Measurements from ENCODE around the gene MYH14.

Gene MYH14

GRCh38 chr19:50300814-50301606 lies 97.6 kb downstream of the MYH14 start:
- no peak for TF ChIP-seq CTCF (IDR thresholded peaks at IDR 0.05; ENCODE audit: low read depth, low read length, poor library complexity, severe bottlenecking)
- TF ChIP-seq EZH2phosphoT487 (IDR thresholded peaks at IDR 0.05; ENCODE audit: borderline replicate concordance, low read length): no peak
- Histone ChIP-seq H3K4me2 (ENCODE audit: low read length) (no peak overlapping the region), H3K9me2 (replicated peaks; ENCODE audit: control insufficient read depth, low read length) (no peaks in the 10 kb centered on the region)

DNA sequence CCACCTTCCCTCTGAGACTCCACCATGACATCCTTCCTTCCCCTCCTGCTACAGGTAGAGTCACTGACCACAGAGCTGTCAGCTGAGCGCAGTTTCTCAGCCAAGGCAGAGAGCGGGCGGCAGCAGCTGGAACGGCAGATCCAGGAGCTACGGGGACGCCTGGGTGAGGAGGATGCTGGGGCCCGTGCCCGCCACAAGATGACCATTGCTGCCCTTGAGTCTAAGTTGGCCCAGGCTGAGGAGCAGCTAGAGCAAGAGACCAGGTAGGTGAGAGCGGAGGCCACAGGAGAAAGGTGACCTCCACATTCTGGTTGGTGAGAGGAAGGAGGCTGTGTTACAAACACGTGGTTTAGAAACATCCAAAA lies 98.2 kb downstream of the MYH14 start:
- no peaks in the 10 kb centered on the region for H3K79me2 ChIP-seq (ENCODE audit: control insufficient read depth, low read length)
- H3K4me2 ChIP-seq (ENCODE audit: low read length): no peak overlapping the region

More at GRCh38 chr19:50300814-50301606, 97.6 kb downstream of the MYH14 start:
- Histone ChIP-seq H3K4me1 (ENCODE audit: control insufficient read depth, low read length) (peaks cover 7% of the 10 kb centered on the region), H3K9me3 (ENCODE audit: control insufficient read depth, insufficient read depth, low read length) (no peaks in the 10 kb centered on the region), H3K36me3 (ENCODE audit: control insufficient read depth, low read length) (no peaks in the 10 kb centered on the region), H3K4me3 (ENCODE audit: low read length) (no peak overlapping the region), H3K27me3 (ENCODE audit: control insufficient read depth, low read length) (peaks cover 14% of the 10 kb centered on the region), H4K20me1 (ENCODE audit: control insufficient read depth, insufficient read depth, low read depth, low read length) (no peaks in the 10 kb centered on the region), H3F3A (ENCODE audit: control insufficient read depth, insufficient read depth) (no peaks in the 10 kb centered on the region), H3K27ac (ENCODE audit: low read depth, low read length) (no peak overlapping the region), H3K79me2 (ENCODE audit: control insufficient read depth, low read length) (no peaks in the 10 kb centered on the region)

GRCh38 chr19:50303558-50303957 lies 100.1 kb downstream of the MYH14 start:
- no peak for TF ChIP-seq EZH2phosphoT487 (IDR thresholded peaks at IDR 0.05; ENCODE audit: borderline replicate concordance, low read length)
- Histone ChIP-seq H3K9me2 (replicated peaks; ENCODE audit: control insufficient read depth, low read length) (no peaks in the 10 kb centered on the region), H4K20me1 (ENCODE audit: control insufficient read depth, insufficient read depth, low read depth, low read length) (no peaks in the 10 kb centered on the region; the same call in 1 of the 2 replicates), H3K79me2 (ENCODE audit: control insufficient read depth, low read length) (no peaks in the 10 kb centered on the region), H3K27ac (ENCODE audit: low read depth, low read length) (no peak overlapping the region), H3K9me3 (ENCODE audit: control insufficient read depth, insufficient read depth, low read length) (no peaks in the 10 kb centered on the region), H3K4me2 (ENCODE audit: low read length) (no peak overlapping the region), H3K4me3 (ENCODE audit: low read length) (no peak overlapping the region), H3K36me3 (ENCODE audit: control insufficient read depth, low read length) (no peaks in the 10 kb centered on the region), H3K27me3 (ENCODE audit: control insufficient read depth, low read length) (peaks cover 26% of the 10 kb centered on the region), H3F3A (ENCODE audit: control insufficient read depth, insufficient read depth) (no peaks in the 10 kb centered on the region), H3K4me1 (ENCODE audit: control insufficient read depth, low read length) (no peaks in the 10 kb centered on the region)

More for the DNA sequence above, 98.2 kb downstream of the MYH14 start:
- Histone ChIP-seq H3K36me3 (ENCODE audit: control insufficient read depth, low read length) (no peaks in the 10 kb centered on the region), H3K4me3 (ENCODE audit: low read length) (no peak overlapping the region), H3K9me3 (ENCODE audit: control insufficient read depth, insufficient read depth, low read length) (no peaks in the 10 kb centered on the region), H3K27ac (ENCODE audit: low read depth, low read length) (no peak overlapping the region), H3K9me2 (replicated peaks; ENCODE audit: control insufficient read depth, low read length) (no peaks in the 10 kb centered on the region), H3K4me1 (ENCODE audit: control insufficient read depth, low read length) (peaks cover 7% of the 10 kb centered on the region), H3K27me3 (ENCODE audit: control insufficient read depth, low read length) (peaks cover 14% of the 10 kb centered on the region), H3F3A (ENCODE audit: control insufficient read depth, insufficient read depth) (no peaks in the 10 kb centered on the region), H4K20me1 (ENCODE audit: control insufficient read depth, insufficient read depth, low read depth, low read length) (no peaks in the 10 kb centered on the region)
- TF ChIP-seq CTCF (IDR thresholded peaks at IDR 0.05; ENCODE audit: low read depth, low read length, poor library complexity, severe bottlenecking): no peak
- TF ChIP-seq EZH2phosphoT487 (IDR thresholded peaks at IDR 0.05; ENCODE audit: borderline replicate concordance, low read length): no peak

- Histone ChIP-seq H4K20me1 (ENCODE audit: control insufficient read depth, insufficient read depth, low read depth, low read length) (no peaks in the 10 kb centered on the region; the same call in 1 of the 2 replicates), H3K4me3 (ENCODE audit: low read length) (no peak overlapping the region), H3K4me1 (ENCODE audit: control insufficient read depth, low read length) (peaks cover 4% of the 10 kb centered on the region; the same call in 1 of the 2 replicates), H3K9me2 (replicated peaks; ENCODE audit: control insufficient read depth, low read length) (no peaks in the 10 kb centered on the region), H3K27me3 (ENCODE audit: control insufficient read depth, low read length) (peaks cover 50% of the 10 kb centered on the region), H3K79me2 (ENCODE audit: control insufficient read depth, low read length) (no peaks in the 10 kb centered on the region), H3K36me3 (ENCODE audit: control insufficient read depth, low read length) (no peaks in the 10 kb centered on the region), H3F3A (ENCODE audit: control insufficient read depth, insufficient read depth) (no peaks in the 10 kb centered on the region; the same call in 1 of the 2 replicates), H3K27ac (ENCODE audit: low read depth, low read length) (no peak overlapping the region), H3K4me2 (ENCODE audit: low read length) (no peak overlapping the region), H3K9me3 (ENCODE audit: control insufficient read depth, insufficient read depth, low read length) (no peaks in the 10 kb centered on the region)
- TF ChIP-seq EZH2phosphoT487 (IDR thresholded peaks at IDR 0.05; ENCODE audit: borderline replicate concordance, low read length): no peak
- TF ChIP-seq CTCF (IDR thresholded peaks at IDR 0.05; ENCODE audit: low read depth, low read length, poor library complexity, severe bottlenecking): no peak
Measured at GRCh38 chr19:50308991-50309390, 105.6 kb downstream of the MYH14 start.

Data from DOHH2 (cell line).